ENCODE data around the gene FLRT1.

GRCh38 chr11:64049509-64049908, 13.8 kb downstream of the FLRT1 start:
- no peak for TF ChIP-seq CTCF (IDR thresholded peaks at IDR 0.05)
- TF ChIP-seq POLR2A (IDR thresholded peaks at IDR 0.05) = no peak
